Measurements from ENCODE around the gene CSNK2B. TPM values are rescaled to one million over a fixed set of nuclear protein-coding genes. Genes with fewer than 3 reads are reported as not detected.

CSNK2B gene
- total RNA-seq, 2 donors from 2014 or later: 98.2 to 100 TPM

DNA sequence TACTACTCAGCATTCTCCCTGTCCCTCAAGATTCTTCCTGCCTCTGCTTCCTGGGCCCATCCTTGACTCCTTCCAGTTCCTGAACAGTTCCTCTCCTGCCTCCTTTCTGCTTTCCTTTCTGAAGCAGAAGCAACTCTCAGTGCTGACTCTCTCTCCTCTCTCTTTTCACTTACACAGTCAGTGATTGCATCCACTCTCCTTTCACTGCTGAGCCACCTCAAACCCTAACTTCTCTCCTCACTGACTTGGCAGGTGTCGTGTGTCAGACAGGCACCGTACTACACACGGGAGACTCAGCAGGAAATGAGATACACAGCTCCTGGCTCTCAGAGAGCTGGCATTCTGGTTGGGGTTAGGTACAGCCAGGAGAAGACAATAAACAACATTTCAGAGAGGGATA is 31.7 kb downstream of the CSNK2B start:
- no peaks in the 10 kb centered on the region for H3K27me3 ChIP-seq
- no peak for TF ChIP-seq POLR2A (IDR thresholded peaks at IDR 0.05)
- TF ChIP-seq, protein P1, sequence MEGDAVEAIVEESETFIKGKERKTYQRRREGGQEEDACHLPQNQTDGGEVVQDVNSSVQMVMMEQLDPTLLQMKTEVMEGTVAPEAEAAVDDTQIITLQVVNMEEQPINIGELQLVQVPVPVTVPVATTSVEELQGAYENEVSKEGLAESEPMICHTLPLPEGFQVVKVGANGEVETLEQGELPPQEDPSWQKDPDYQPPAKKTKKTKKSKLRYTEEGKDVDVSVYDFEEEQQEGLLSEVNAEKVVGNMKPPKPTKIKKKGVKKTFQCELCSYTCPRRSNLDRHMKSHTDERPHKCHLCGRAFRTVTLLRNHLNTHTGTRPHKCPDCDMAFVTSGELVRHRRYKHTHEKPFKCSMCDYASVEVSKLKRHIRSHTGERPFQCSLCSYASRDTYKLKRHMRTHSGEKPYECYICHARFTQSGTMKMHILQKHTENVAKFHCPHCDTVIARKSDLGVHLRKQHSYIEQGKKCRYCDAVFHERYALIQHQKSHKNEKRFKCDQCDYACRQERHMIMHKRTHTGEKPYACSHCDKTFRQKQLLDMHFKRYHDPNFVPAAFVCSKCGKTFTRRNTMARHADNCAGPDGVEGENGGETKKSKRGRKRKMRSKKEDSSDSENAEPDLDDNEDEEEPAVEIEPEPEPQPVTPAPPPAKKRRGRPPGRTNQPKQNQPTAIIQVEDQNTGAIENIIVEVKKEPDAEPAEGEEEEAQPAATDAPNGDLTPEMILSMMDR (IDR thresholded peaks at IDR 0.05): no peak
- DNase-seq (no peak), ATAC-seq (no peak)
- H3K9me3 ChIP-seq: no peaks in the 10 kb centered on the region
- 50 to 61% methylated on average over 3 of the region's 3 CpGs for WGBS, 2 donors
- peaks cover 17% of the 10 kb centered on the region for H3K4me1 ChIP-seq
- H3K36me3 ChIP-seq (replicated peaks in 1 of 2; ENCODE audit: insufficient read depth in 1 of 2, low read depth in 2 of 2): peaks cover 0 to 2% of the 10 kb centered on the region in 2 donors
- no peak overlapping the region for H3K4me3 ChIP-seq
- intact Hi-C loops (cut with DNase I): no loop called here
- no peak overlapping the region for H3K27ac ChIP-seq

DNA sequence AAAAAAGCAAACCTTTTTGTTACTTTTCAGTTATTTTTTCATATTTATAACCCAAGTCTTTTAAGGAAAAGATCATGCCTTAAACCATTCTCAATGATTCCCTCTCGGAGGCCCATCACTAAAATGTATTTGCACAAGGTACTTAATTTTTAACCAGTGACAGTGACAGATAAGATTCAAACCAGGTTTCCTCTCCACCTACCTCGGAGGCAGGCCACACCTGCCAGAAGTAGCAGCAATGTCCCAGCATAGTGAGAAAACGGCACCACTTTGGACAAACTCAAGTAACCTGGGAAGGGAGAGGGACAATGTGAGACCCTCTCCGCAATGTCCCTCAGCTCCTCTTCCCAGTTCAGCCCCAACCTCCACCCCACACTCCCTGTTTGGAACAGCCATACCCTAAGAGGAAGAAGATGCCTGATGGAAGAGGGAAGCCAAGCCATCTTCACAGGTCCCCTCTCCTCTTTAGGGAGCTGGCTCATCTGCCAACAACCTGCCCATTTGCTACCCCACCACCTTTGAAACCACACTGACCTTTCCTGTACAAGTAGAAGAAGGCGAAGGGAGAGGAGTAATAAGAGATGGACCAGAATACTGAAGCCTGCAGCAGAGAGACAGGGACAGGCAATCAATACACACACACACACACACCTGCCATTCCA is 35.0 kb downstream of the CSNK2B start:
- H3K4me1 ChIP-seq: peaks cover 23% of the 10 kb centered on the region
- H3K27me3 ChIP-seq: no peaks in the 10 kb centered on the region
- DNase-seq: no peak
- no peak for TF ChIP-seq POLR2A (IDR thresholded peaks at IDR 0.05)
- TF ChIP-seq, protein P1 (IDR thresholded peaks at IDR 0.05): no peak
- no peak overlapping the region for H3K27ac ChIP-seq
- peaks cover 0 to 2% of the 10 kb centered on the region in 2 donors for H3K36me3 ChIP-seq (replicated peaks in 1 of 2; ENCODE audit: insufficient read depth in 1 of 2, low read depth in 2 of 2)
- intact Hi-C loops (cut with DNase I): no loop called here
- no peaks in the 10 kb centered on the region for H3K9me3 ChIP-seq
- ATAC-seq: no peak
- no peak overlapping the region for H3K4me3 ChIP-seq
- WGBS, 2 donors: 47% methylated on average over 5 of the region's 5 CpGs

DNA sequence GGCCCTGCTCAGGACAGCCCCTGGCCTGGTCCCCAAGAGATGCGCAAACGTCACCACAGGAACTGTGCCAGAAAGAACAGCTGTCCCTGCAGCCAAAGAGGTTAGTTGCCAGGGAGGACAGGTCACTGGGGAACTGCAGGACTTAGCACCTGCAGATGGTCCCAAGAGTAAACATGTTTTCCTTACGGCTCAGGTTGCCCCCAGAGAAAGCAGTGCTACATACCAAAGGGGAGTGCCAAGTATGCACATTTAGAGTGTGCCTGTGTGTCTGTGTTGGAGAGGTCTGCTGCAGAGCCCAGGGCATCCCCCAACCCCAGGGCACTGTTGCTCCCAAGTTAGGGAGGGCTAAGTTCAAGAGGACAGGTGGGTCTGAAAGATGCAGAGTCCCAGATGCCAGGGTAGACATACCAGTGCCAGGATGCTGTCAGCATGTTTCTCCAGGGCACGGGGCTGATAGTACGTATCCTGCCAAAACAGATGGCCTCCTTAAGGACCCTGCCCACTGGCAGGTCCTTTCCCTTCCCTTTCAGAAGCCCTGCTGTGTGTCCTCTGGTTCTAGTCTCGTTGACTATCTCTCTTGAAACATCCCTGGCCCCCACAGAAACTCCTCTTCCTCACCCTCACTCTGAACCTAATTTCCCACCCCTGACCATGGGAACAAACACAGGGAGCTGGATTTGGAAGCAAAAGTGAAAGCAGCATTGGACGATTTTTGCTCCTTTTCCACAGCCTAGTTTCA is 36.0 kb downstream of the CSNK2B start:
- WGBS, 2 donors: 14 to 24% methylated on average over 4 to 7 of the region's 7 CpGs
- DNase-seq: peak in 3 of 4 donors; percentile 39 to 46 (median 44)

DNA sequence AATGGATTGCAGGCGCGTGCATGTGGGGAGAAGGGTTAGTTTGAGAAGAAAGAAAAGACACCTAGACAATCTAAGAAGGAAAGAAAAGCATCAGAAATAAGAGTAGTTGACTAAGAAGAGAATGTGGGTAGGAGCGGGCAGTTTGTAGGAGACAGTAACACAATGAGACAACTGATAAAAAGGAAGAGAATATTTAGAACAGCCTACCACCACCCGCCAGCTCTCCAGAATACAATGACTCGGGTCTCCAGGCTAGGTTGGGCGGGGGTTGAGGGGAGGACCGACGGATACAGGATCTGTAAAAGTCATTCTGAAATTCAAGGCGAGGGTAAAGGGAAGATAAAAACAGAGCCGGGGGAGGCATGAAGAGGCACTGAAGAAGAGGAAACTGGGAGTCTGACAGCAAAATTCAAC is 36.5 kb downstream of the CSNK2B start:
- ATAC-seq: no peak
- TF ChIP-seq, protein P1 (IDR thresholded peaks at IDR 0.05): no peak
- no peak for TF ChIP-seq POLR2A (IDR thresholded peaks at IDR 0.05)
- Histone ChIP-seq H3K36me3 (replicated peaks in 1 of 2; ENCODE audit: insufficient read depth in 1 of 2, low read depth in 2 of 2) (no peaks in the 10 kb centered on the region), H3K27ac (peak overlapping the region in 3 of 4 donors; percentile 90 to 97 (median 95)), H3K4me1 (peaks cover 23% of the 10 kb centered on the region), H3K4me3 (peak overlapping the region; percentile 40 to 52), H3K9me3 (no peaks in the 10 kb centered on the region), H3K27me3 (no peaks in the 10 kb centered on the region)
- WGBS, 2 donors: 0% methylated on average over 10 of the region's 10 CpGs
- intact Hi-C loops (cut with DNase I): no loop called here
- DNase-seq: no peak

More for the DNA sequence above, 36.0 kb downstream of the CSNK2B start:
- Histone ChIP-seq H3K27me3 (no peaks in the 10 kb centered on the region), H3K36me3 (replicated peaks in 1 of 2; ENCODE audit: insufficient read depth in 1 of 2, low read depth in 2 of 2) (peaks cover 0 to under 1% of the 10 kb centered on the region in 2 donors), H3K4me3 (peak overlapping the region in 1 of 2 donors; percentile 40), H3K27ac (peak overlapping the region in 3 of 4 donors; percentile 90 to 97 (median 95)), H3K9me3 (no peaks in the 10 kb centered on the region), H3K4me1 (peaks cover 23% of the 10 kb centered on the region)
- no peak for ATAC-seq
- intact Hi-C loops (cut with DNase I): no loop called here
- no peak for TF ChIP-seq POLR2A (IDR thresholded peaks at IDR 0.05)
- TF ChIP-seq, protein P1 (IDR thresholded peaks at IDR 0.05): no peak

All from body of pancreas (tissue), 4 donors.